ENCODE data around the gene ACER2. TPM values are rescaled to one million over a fixed set of nuclear protein-coding genes. Genes with fewer than 3 reads are reported as not detected.
"Not testable (repeated sequence)": the region's sequence is repeated elsewhere in the genome, so short reads cannot be mapped to it uniquely, and the experiment has no call there.

The ACER2 gene
- total and polyA plus RNA-seq, 8 donors: 0.23 to 54.3 (median 20.5) TPM; not detected in 1

DNA sequence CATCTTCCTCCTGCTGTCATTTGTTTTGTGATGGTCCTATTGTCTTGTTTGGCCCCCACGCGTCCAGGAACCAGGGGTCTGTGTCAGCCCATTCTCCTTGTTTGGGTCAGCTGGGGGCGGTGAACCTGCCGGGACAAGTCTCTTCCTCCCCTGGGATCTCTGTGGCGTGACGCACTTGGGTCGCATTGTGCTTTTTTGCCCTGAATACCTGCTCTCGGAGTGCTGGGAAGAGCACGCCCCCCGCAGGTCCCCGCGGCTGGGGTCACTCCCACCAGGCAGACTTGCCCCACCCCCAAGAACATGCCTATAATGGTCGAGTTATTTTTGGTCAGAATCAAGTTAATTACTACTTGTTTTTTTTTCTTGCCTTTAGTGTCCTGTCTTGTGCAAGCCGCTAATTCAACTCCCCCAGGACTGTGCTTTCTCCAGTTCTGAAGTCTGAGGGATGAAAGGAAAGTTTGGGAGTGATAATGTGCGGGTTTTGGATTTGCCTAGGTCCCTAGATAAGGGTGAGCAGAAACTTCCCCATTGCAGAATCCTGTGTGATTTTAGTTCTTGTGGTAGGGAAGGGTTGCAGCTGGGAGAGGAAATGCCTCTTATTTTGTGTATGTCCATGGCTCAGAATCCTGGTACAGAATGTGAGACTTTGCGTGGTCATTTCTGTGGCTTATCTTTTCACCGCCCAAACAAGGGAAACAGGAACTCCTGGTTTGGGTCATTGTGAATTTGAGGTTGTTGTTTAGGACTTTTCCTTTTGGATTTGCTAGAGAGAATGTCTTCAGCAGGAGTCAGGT is 789 bp downstream of the ACER2 start:
- Histone ChIP-seq H3K9me3 (no peaks in the 10 kb centered on the region), H3K36me3 (no peaks in the 10 kb centered on the region), H3K4me3 (peak overlapping the region; percentile 77 to 89 (median 82)), H3K27me3 (no peaks in the 10 kb centered on the region), H3K4me1 (peaks cover 0 to 38% (median 20%) of the 10 kb centered on the region in 4 donors), H3K27ac (peak overlapping the region; percentile 86 to 95 (median 91))
- TF ChIP-seq, protein P1, sequence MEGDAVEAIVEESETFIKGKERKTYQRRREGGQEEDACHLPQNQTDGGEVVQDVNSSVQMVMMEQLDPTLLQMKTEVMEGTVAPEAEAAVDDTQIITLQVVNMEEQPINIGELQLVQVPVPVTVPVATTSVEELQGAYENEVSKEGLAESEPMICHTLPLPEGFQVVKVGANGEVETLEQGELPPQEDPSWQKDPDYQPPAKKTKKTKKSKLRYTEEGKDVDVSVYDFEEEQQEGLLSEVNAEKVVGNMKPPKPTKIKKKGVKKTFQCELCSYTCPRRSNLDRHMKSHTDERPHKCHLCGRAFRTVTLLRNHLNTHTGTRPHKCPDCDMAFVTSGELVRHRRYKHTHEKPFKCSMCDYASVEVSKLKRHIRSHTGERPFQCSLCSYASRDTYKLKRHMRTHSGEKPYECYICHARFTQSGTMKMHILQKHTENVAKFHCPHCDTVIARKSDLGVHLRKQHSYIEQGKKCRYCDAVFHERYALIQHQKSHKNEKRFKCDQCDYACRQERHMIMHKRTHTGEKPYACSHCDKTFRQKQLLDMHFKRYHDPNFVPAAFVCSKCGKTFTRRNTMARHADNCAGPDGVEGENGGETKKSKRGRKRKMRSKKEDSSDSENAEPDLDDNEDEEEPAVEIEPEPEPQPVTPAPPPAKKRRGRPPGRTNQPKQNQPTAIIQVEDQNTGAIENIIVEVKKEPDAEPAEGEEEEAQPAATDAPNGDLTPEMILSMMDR (IDR thresholded peaks at IDR 0.05): no peak
- TF ChIP-seq EP300 (IDR thresholded peaks at IDR 0.05) (no peak), POLR2AphosphoS5 (IDR thresholded peaks at IDR 0.05) (no peak), POLR2A (IDR thresholded peaks at IDR 0.05) (no peak)
- intact Hi-C loops (cut with DNase I; ENCODE audit: low total_unique reads): no loop called here
- DNase-seq: peak in 1 of 2 donors; percentile 77
- 2 to 4% (median 3%) methylated on average over 17 of the region's 17 CpGs for WGBS, 5 donors

DNA sequence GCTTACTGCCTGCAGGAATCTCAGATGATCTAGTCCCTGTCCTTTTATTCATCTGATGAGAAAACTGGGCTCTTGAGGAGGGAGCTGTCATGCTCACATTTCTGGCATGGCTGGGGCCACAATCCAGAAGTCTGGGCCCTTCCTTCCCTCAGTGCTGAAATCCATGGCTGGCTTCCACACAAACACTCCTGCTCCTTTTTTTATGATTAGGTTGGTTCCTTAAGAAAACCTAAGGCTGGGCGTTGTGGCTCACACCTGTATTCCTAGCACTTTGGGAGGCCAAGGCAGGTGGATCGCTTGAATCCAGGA is 1.3 kb downstream of the ACER2 start:
- TF ChIP-seq POLR2AphosphoS5 (IDR thresholded peaks at IDR 0.05) (no peak), POLR2A (IDR thresholded peaks at IDR 0.05) (no peak), EP300 (IDR thresholded peaks at IDR 0.05) (no peak)
- TF ChIP-seq, protein P1 (IDR thresholded peaks at IDR 0.05): no peak
- Histone ChIP-seq H3K4me1 (peaks cover 0 to 34% (median 20%) of the 10 kb centered on the region in 4 donors), H3K4me3 (peak overlapping the region; percentile 77 to 89 (median 82)), H3K27ac (peak overlapping the region in 3 of 5 donors; percentile 86 to 91 (median 89)), H3K27me3 (no peaks in the 10 kb centered on the region), H3K9me3 (no peaks in the 10 kb centered on the region), H3K36me3 (no peaks in the 10 kb centered on the region)
- no peak for DNase-seq
- 90 to 100% (median 98%) methylated on average over 2 of the region's 2 CpGs for WGBS, 5 donors
- intact Hi-C loops (cut with DNase I; ENCODE audit: low total_unique reads): no loop called here

DNA sequence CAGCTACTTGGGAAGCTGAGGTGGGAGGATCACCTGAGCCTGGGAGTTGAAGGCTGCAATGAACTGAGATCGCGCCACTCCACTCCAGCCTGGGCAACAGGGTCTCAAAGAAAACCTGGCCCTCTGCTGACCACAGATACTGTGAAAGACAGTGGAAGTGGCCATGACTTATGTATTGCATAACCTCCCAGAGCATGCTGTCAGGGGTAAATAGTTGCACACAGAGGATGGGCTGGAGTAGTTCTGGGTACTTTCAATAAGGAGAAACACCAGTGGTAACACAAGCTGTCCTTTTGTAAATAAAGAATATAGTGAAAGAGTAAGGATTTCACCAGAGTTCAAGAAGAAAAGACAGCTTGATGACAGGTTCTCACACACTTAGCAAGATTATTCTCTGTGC is 1.8 kb downstream of the ACER2 start:
- no peak for TF ChIP-seq EP300 (IDR thresholded peaks at IDR 0.05)
- TF ChIP-seq, protein P1 (IDR thresholded peaks at IDR 0.05): no peak
- WGBS, 5 donors: 94 to 98% (median 96%) methylated on average over 2 of the region's 2 CpGs
- Histone ChIP-seq H3K27ac (no peak overlapping the region), H3K27me3 (no peaks in the 10 kb centered on the region), H3K4me3 (peak overlapping the region in 2 of 4 donors; percentile 77 to 79), H3K9me3 (no peaks in the 10 kb centered on the region), H3K4me1 (peaks cover 0 to 31% (median 20%) of the 10 kb centered on the region in 4 donors), H3K36me3 (no peaks in the 10 kb centered on the region)
- DNase-seq: no peak
- intact Hi-C loops (cut with DNase I; ENCODE audit: low total_unique reads): no loop called here

DNA sequence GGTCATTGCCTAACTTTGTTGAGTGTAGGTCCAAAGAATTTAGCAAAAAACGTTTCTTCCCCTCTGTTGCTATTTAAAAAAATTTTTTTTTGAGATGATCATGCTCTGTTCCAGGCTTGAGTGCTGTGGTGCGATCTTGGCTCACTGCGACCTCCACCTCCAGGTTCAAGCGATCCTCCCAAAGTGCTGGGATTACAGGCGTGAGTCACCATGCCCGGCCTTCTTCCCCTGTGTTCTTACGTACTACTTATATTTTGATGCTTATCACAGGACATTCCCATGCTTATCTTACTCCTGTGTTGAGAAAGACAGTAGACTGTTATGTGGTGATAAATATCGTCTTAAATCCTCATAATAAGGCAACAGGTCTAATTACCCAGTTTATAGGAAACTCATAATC is 2.5 kb downstream of the ACER2 start:
- no peak for TF ChIP-seq EP300 (IDR thresholded peaks at IDR 0.05)
- no peak for TF ChIP-seq POLR2AphosphoS5 (IDR thresholded peaks at IDR 0.05)
- TF ChIP-seq, protein P1 (IDR thresholded peaks at IDR 0.05): no peak
- no peak for TF ChIP-seq POLR2A (IDR thresholded peaks at IDR 0.05)
- H3K4me3 ChIP-seq: peak overlapping the region in 1 of 4 donors; percentile 17
- H3K27me3 ChIP-seq: no peaks in the 10 kb centered on the region
- no peak overlapping the region for H3K27ac ChIP-seq
- 79 to 91% (median 84%) methylated on average over 8 of the region's 8 CpGs for WGBS, 5 donors
- H3K4me1 ChIP-seq: peaks cover 0 to 31% (median 20%) of the 10 kb centered on the region in 4 donors
- DNase-seq: no peak
- intact Hi-C loops (cut with DNase I; ENCODE audit: low total_unique reads): no loop called here
- H3K9me3 ChIP-seq: no peaks in the 10 kb centered on the region
- H3K36me3 ChIP-seq: no peaks in the 10 kb centered on the region

DNA sequence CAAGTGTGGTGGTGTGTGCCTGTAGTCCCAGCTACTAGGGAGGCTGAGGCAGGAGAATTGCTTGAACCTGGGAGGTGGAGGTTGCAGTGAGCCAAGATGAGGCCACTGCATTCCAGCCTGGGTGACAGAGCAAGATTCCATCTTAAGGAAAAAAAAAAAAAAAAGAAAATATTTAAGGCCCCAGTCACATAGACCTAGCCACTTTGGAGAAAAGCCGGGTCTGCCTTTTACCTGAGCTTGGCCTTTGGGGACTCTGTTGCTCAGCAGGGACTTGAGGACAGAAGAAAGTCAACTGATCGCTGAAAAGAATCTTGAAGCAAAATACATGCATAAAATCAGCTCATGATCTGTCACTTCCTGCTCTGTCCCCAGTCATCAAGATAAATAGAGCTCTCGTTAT is 4.6 kb downstream of the ACER2 start:
- DNase-seq; H3K27ac ChIP-seq; H3K27me3 ChIP-seq; H3K36me3 ChIP-seq; intact Hi-C loops (cut with DNase I; ENCODE audit: low total_unique reads); H3K4me3 ChIP-seq; H3K9me3 ChIP-seq: not testable (repeated sequence)
- 62 to 98% (median 85%) methylated on average over 3 of the region's 3 CpGs for WGBS, 5 donors
- H3K4me1 ChIP-seq: peaks cover 0 to 21% (median 10%) of the 10 kb centered on the region in 4 donors

All from stomach (tissue), 9 donors.